ENCODE measurements around the gene HSPB1. TPM values are rescaled to one million over a fixed set of nuclear protein-coding genes. Genes with fewer than 3 reads are reported as not detected.

Gene HSPB1
- total and polyA plus RNA-seq, 2 experiments from 2014 or later = 48.1 to 437 TPM

- Histone ChIP-seq H3K36me3 (ENCODE audit: insufficient read depth) (peaks cover 40% of the 10 kb centered on the region), H3K4me3 (no peak overlapping the region), H3K27ac (ENCODE audit: low read depth) (no peak overlapping the region), H3K4me1 (ENCODE audit: insufficient read depth) (no peaks in the 10 kb centered on the region; the same call in 1 of the 2 replicates), H4K20me1 (replicated peaks; ENCODE audit: insufficient read depth) (peaks cover 74% of the 10 kb centered on the region), H3K79me2 (replicated peaks; ENCODE audit: insufficient read depth) (peaks cover 84% of the 10 kb centered on the region), H3K4me2 (no peak overlapping the region), H3K27me3 (ENCODE audit: insufficient read depth) (no peaks in the 10 kb centered on the region), H3F3A (replicated peaks; ENCODE audit: low read depth) (peaks cover 53% of the 10 kb centered on the region; the same call in 1 of the 2 replicates), H3K9me2 (ENCODE audit: insufficient read depth) (no peaks in the 10 kb centered on the region), H2AFZ (no peak overlapping the region)
- H3K4me1 Mint-ChIP-seq = peaks cover 26% of the 10 kb centered on the region
- peaks cover 5% of the 10 kb centered on the region for H3K27me3 Mint-ChIP-seq (ENCODE audit: insufficient read depth, low read depth, poor library complexity)
- TF ChIP-seq NANOG (IDR thresholded peaks at IDR 0.05; ENCODE audit: borderline replicate concordance) = no peak
- TF ChIP-seq JUNB (IDR thresholded peaks at IDR 0.05; ENCODE audit: unreplicated experiment) = no peak
- no peak for TF ChIP-seq REST (IDR thresholded peaks at IDR 0.05; ENCODE audit: unreplicated experiment)
- no peak for TF ChIP-seq POLR2AphosphoS5 (IDR thresholded peaks at IDR 0.05; ENCODE audit: low read depth)
- no peak for TF ChIP-seq ZNF331 (CRISPR knock-in tag; IDR thresholded peaks at IDR 0.05; ENCODE audit: low read depth)
- TF ChIP-seq EZH2phosphoT487 (IDR thresholded peaks at IDR 0.05; ENCODE audit: unreplicated experiment) = no peak
- TF ChIP-seq EZH2 (IDR thresholded peaks at IDR 0.05; ENCODE audit: low read depth, unreplicated experiment) = no peak
- TF ChIP-seq STAT1 (IDR thresholded peaks at IDR 0.05; ENCODE audit: unreplicated experiment) = no peak
- TF ChIP-seq CREB1 (CRISPR knock-in tag; IDR thresholded peaks at IDR 0.05; ENCODE audit: low read depth) = no peak
- TF ChIP-seq, protein P1, sequence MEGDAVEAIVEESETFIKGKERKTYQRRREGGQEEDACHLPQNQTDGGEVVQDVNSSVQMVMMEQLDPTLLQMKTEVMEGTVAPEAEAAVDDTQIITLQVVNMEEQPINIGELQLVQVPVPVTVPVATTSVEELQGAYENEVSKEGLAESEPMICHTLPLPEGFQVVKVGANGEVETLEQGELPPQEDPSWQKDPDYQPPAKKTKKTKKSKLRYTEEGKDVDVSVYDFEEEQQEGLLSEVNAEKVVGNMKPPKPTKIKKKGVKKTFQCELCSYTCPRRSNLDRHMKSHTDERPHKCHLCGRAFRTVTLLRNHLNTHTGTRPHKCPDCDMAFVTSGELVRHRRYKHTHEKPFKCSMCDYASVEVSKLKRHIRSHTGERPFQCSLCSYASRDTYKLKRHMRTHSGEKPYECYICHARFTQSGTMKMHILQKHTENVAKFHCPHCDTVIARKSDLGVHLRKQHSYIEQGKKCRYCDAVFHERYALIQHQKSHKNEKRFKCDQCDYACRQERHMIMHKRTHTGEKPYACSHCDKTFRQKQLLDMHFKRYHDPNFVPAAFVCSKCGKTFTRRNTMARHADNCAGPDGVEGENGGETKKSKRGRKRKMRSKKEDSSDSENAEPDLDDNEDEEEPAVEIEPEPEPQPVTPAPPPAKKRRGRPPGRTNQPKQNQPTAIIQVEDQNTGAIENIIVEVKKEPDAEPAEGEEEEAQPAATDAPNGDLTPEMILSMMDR (conservative IDR thresholded peaks at IDR 0.05; ENCODE audit: low read depth in 2 of 2) = no peak
- no peak for TF ChIP-seq ZNF114 (CRISPR knock-in tag; IDR thresholded peaks at IDR 0.05)
- TF ChIP-seq, protein P2, sequence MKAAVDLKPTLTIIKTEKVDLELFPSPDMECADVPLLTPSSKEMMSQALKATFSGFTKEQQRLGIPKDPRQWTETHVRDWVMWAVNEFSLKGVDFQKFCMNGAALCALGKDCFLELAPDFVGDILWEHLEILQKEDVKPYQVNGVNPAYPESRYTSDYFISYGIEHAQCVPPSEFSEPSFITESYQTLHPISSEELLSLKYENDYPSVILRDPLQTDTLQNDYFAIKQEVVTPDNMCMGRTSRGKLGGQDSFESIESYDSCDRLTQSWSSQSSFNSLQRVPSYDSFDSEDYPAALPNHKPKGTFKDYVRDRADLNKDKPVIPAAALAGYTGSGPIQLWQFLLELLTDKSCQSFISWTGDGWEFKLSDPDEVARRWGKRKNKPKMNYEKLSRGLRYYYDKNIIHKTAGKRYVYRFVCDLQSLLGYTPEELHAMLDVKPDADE (IDR thresholded peaks at IDR 0.05) = no peak
- TF ChIP-seq ZNF462 (CRISPR knock-in tag; IDR thresholded peaks at IDR 0.05) = no peak
- ATAC-seq (no peak), DNase-seq (ENCODE audit: low spot score) (no peak)
- H3K27ac Mint-ChIP-seq = no peak overlapping the region
- H3K4me3 Mint-ChIP-seq = no peak overlapping the region
- H3K9me3 Mint-ChIP-seq = no peaks in the 10 kb centered on the region
- peaks cover 86% of the 10 kb centered on the region for H3K36me3 Mint-ChIP-seq (ENCODE audit: low read depth)
Observed at GRCh38 chr7:76327610-76328009, 25.1 kb downstream of the HSPB1 start.
